NCI-H345 treated with DMSO at 0.1 percent for 48 hours (cell line): Measurements from ENCODE around the gene MDGA2.

ENCODE experiments used
- DNase-seq: peaks from one replicate; lab custom pipeline; 2025; ENCODE audit not compliant: unreplicated experiment; lab: John Stamatoyannopoulos, UW

The MDGA2 gene

GRCh38 chr14:47153746-47154145 is 521.7 kb downstream of the MDGA2 start:
- DNase-seq, result no peak

GRCh38 chr14:47150267-47150666 is 525.1 kb downstream of the MDGA2 start:
- no peak for DNase-seq

- no peak for DNase-seq
These were observed 526.1 kb downstream of the MDGA2 start for GRCh38 chr14:47149326-47149725.

GRCh38 chr14:47148686-47149085 is 526.7 kb downstream of the MDGA2 start:
- DNase-seq, result no peak

- no peak for DNase-seq
These were observed 554.8 kb downstream of the MDGA2 start for GRCh38 chr14:47120645-47121044.

GRCh38 chr14:47103771-47104170 is 571.6 kb downstream of the MDGA2 start:
- no peak for DNase-seq

GRCh38 chr14:47102472-47102871 is 572.9 kb downstream of the MDGA2 start:
- DNase-seq, result no peak

GRCh38 chr14:47085678-47086077 is 589.7 kb downstream of the MDGA2 start:
- DNase-seq, result no peak

GRCh38 chr14:47065326-47065725 is 610.1 kb downstream of the MDGA2 start:
- DNase-seq, result no peak

GRCh38 chr14:47060050-47060449 is 615.4 kb downstream of the MDGA2 start:
- DNase-seq, result no peak

GRCh38 chr14:47057364-47057763 is 618.0 kb downstream of the MDGA2 start:
- DNase-seq, result no peak

GRCh38 chr14:47044841-47045240 is 630.6 kb downstream of the MDGA2 start:
- peak; percentile 22 for DNase-seq

GRCh38 chr14:47040550-47040949 is 634.9 kb downstream of the MDGA2 start:
- DNase-seq, result no peak

- no peak for DNase-seq
These were observed 636.1 kb downstream of the MDGA2 start for GRCh38 chr14:47039336-47039735.

- DNase-seq, result no peak
These were observed 652.7 kb downstream of the MDGA2 start for GRCh38 chr14:47022721-47023120.

- DNase-seq, result no peak
These were observed 654.9 kb downstream of the MDGA2 start for GRCh38 chr14:47020500-47020899.

GRCh38 chr14:47012533-47013280 is 662.7 kb downstream of the MDGA2 start:
- DNase-seq, result no peak

- DNase-seq, result no peak
These were observed 665.8 kb downstream of the MDGA2 start for GRCh38 chr14:47009615-47010014.

GRCh38 chr14:47008732-47009131 is 666.7 kb downstream of the MDGA2 start:
- no peak for DNase-seq

GRCh38 chr14:46999661-47000060 is 675.7 kb downstream of the MDGA2 start:
- no peak for DNase-seq

GRCh38 chr14:46989566-46989965 is 685.8 kb downstream of the MDGA2 start:
- DNase-seq, result no peak

GRCh38 chr14:46988312-46988711 is 687.1 kb downstream of the MDGA2 start:
- no peak for DNase-seq
